H1 (cell line): Measurements from ENCODE around the gene DNAH8. TPM values are rescaled to one million over a fixed set of nuclear protein-coding genes. Genes with fewer than 3 reads are reported as not detected.

Experiments
- CTCF ChIA-PET: fragments of 300-600 bp; sonication (Branson Sonifier 250); formaldehyde crosslinking; loops from one replicate; lab custom pipeline; 2021; ENCODE audit not compliant: partially characterized antibody; lab: Charles Lee
- POLR2A ChIA-PET: fragments of 300-600 bp; sonication (Branson Sonifier 250); formaldehyde crosslinking; loops from one replicate; lab custom pipeline; 2021; ENCODE audit warnings: inconsistent platforms; ENCODE audit not compliant: partially characterized antibody; lab: Charles Lee
- DNase-seq, 2 experiments: peaks; one replicate each; pipeline versions ENCODE4 v3.0.0 to v3.0.0-alpha.2; 2010 to 2022; ENCODE audit warnings: low spot score in 2 of 2, low read depth in 1 of 2, mixed read lengths in 1 of 2
- FAIRE-seq: peaks from 2 replicates; lab custom pipeline; 2011; peaks lifted over from hg19 to GRCh38; lab: Jason Lieb, UNC
- H2AFZ ChIP-seq: 2 replicates; pipeline ENCODE4 v1.8.1; 2012; ENCODE audit warnings: low read length, inconsistent platforms
- H2AK5ac ChIP-seq: 2 replicates; pipeline ENCODE4 v1.6.1; 2013; ENCODE audit warnings: low read depth, low read length
- H2BK120ac ChIP-seq: replicated peaks from 2 replicates; pipeline ENCODE3; 2013; ENCODE audit warnings: low read depth, low read length, inconsistent platforms
- H2BK12ac ChIP-seq: 2 replicates; pipeline ENCODE4 v1.6.1; 2013; ENCODE audit warnings: low read depth, low read length
- H2BK15ac ChIP-seq: 2 replicates; pipeline ENCODE4 v1.6.1; 2013; ENCODE audit warnings: low read length
- H2BK20ac ChIP-seq: 2 replicates; pipeline ENCODE4 v1.6.1; 2013; ENCODE audit warnings: low read length
- H2BK5ac ChIP-seq: 2 replicates; pipeline ENCODE4 v1.6.1; 2013; ENCODE audit warnings: low read depth, low read length
- H3K14ac ChIP-seq: 2 replicates; pipeline ENCODE4 v1.6.1; 2013; ENCODE audit warnings: inconsistent platforms; ENCODE audit not compliant: insufficient read length
- H3K18ac ChIP-seq: 2 replicates; pipeline ENCODE4 v1.6.1; 2013; ENCODE audit warnings: low read length; ENCODE audit errors: extremely low read depth
- H3K23ac ChIP-seq: 2 replicates; pipeline ENCODE4 v1.6.1; 2013; ENCODE audit warnings: inconsistent platforms; ENCODE audit not compliant: insufficient read length
- H3K23me2 ChIP-seq: 2 replicates; pipeline ENCODE4 v1.6.1; 2013; ENCODE audit warnings: low read depth, low read length
- H3K27ac ChIP-seq: 2 replicates; pipeline ENCODE4 v1.6.1; 2011; ENCODE audit warnings: low read depth, low read length, inconsistent platforms
- H3K27me3 ChIP-seq, 4 experiments: replicated peaks in 1 of 4; 1 replicate in 1 of 4; 2 replicates in 3 of 4; pipeline versions ENCODE4 v1.6.1 to v1.8.1; 2011 to 2013; ENCODE audit warnings: low read length in 3 of 4, mild to moderate bottlenecking in 3 of 4, inconsistent platforms in 2 of 4, mixed read lengths in 2 of 4, moderate library complexity in 1 of 4; ENCODE audit not compliant: control insufficient read depth in 3 of 4, insufficient read depth in 3 of 4; ENCODE audit errors: extremely low read depth in 1 of 4
- H3K36me3 ChIP-seq, 4 experiments: 2 replicates each; pipeline versions ENCODE4 v1.6.1 to v1.8.1; 2011 to 2013; ENCODE audit warnings: mild to moderate bottlenecking in 4 of 4, low read length in 3 of 4, moderate library complexity in 2 of 4, control low read depth in 1 of 4, inconsistent platforms in 1 of 4; ENCODE audit not compliant: insufficient read depth in 4 of 4, control insufficient read depth in 2 of 4
- H3K4ac ChIP-seq: replicated peaks from 2 replicates; pipeline ENCODE3; 2013; ENCODE audit warnings: low read length, low read depth, mixed read lengths, inconsistent platforms; ENCODE audit not compliant: insufficient read length
- H3K4me1 ChIP-seq, 4 experiments: replicated peaks in 1 of 4; 1 replicate in 1 of 4; 2 replicates in 3 of 4; pipeline versions ENCODE4 v1.6.1 to v1.8.1; 2011 to 2013; ENCODE audit warnings: low read length in 3 of 4, inconsistent platforms in 2 of 4, mixed read lengths in 1 of 4; ENCODE audit not compliant: insufficient read depth in 4 of 4, control insufficient read depth in 3 of 4
- H3K4me2 ChIP-seq, 2 experiments: 2 replicates each; pipeline versions ENCODE4 v1.6.1 to v1.8.1; 2011 to 2013; ENCODE audit warnings: low read depth in 2 of 2, low read length in 2 of 2, control low read depth in 1 of 2, inconsistent platforms in 1 of 2, mild to moderate bottlenecking in 1 of 2; ENCODE audit not compliant: insufficient read depth in 1 of 2
- H3K4me3 ChIP-seq, 4 experiments: fragments of 200-600, 300-600 bp in 1 of 4; sonication (generic), shearing (Covaris generic), sonication (Bioruptor Twin) in 1 of 4; 2 replicates each; pipeline versions ENCODE4 v1.5.1 to v1.8.1; 2011 to 2016; ENCODE audit warnings: low read length in 4 of 4, low read depth in 3 of 4, control low read depth in 2 of 4, inconsistent platforms in 2 of 4, mild to moderate bottlenecking in 2 of 4, mixed read lengths in 1 of 4, moderate library complexity in 1 of 4; ENCODE audit not compliant: insufficient read depth in 2 of 4; ENCODE audit errors: extremely low read depth in 1 of 4
- H3K56ac ChIP-seq: replicated peaks from 2 replicates; pipeline ENCODE3; 2013; ENCODE audit warnings: low read depth, mild to moderate bottlenecking, mixed read lengths, low read length, inconsistent platforms; ENCODE audit not compliant: insufficient read length
- H3K79me1 ChIP-seq: 2 replicates; pipeline ENCODE4 v1.6.1; 2013; ENCODE audit warnings: low read depth, low read length, control low read depth
- H3K79me2 ChIP-seq, 2 experiments: 2 replicates each; pipeline versions ENCODE4 v1.6.1 to v1.8.1; 2012 to 2013; ENCODE audit warnings: low read length in 2 of 2, mild to moderate bottlenecking in 2 of 2, inconsistent platforms in 1 of 2; ENCODE audit not compliant: insufficient read depth in 2 of 2, control insufficient read depth in 1 of 2
- H3K9ac ChIP-seq, 4 experiments: replicated peaks in 1 of 4; 1 replicate in 1 of 4; 2 replicates in 3 of 4; pipeline versions ENCODE4 v1.6.1 to v1.8.1; 2011 to 2013; ENCODE audit warnings: low read depth in 3 of 4, low read length in 3 of 4, control low read depth in 2 of 4, mild to moderate bottlenecking in 2 of 4, moderate library complexity in 2 of 4, inconsistent platforms in 1 of 4; ENCODE audit errors: extremely low read depth in 1 of 4
- H3K9me3 ChIP-seq, 2 experiments: 2 replicates each; pipeline versions ENCODE4 v1.6.1 to v1.8.1; 2012 to 2013; ENCODE audit warnings: mild to moderate bottlenecking in 2 of 2, moderate library complexity in 2 of 2, control low read depth in 1 of 2, inconsistent platforms in 1 of 2, low read depth in 1 of 2, low read length in 1 of 2, mixed read lengths in 1 of 2; ENCODE audit not compliant: insufficient read depth in 2 of 2
- H4K20me1 ChIP-seq, 2 experiments: replicated peaks in 1 of 2; 2 replicates each; pipeline versions ENCODE3 to v1.8.1; 2011 to 2013; ENCODE audit warnings: inconsistent platforms in 2 of 2, low read length in 2 of 2, mild to moderate bottlenecking in 1 of 2; ENCODE audit not compliant: insufficient read depth in 2 of 2, control insufficient read depth in 1 of 2
- H4K5ac ChIP-seq: 2 replicates; pipeline ENCODE4 v1.6.1; 2013; ENCODE audit warnings: low read length, low read depth, mixed read lengths, inconsistent platforms; ENCODE audit not compliant: insufficient read length
- H4K8ac ChIP-seq: 2 replicates; pipeline ENCODE4 v1.8.0; 2013; ENCODE audit warnings: mild to moderate bottlenecking, moderate library complexity, low read length, inconsistent platforms; ENCODE audit not compliant: insufficient read depth; ENCODE audit errors: extremely low read depth
- H4K91ac ChIP-seq: replicated peaks from 2 replicates; pipeline ENCODE3; 2013; ENCODE audit warnings: low read length, mixed read lengths, inconsistent platforms; ENCODE audit not compliant: insufficient read length
- POLR2A ChIP-seq, 2 experiments: IDR thresholded peaks; 1 replicate in 1 of 2; 2 replicates in 1 of 2; pipeline ENCODE4 v1.6.1; 2011; ENCODE audit warnings: low read depth in 2 of 2, low read length in 2 of 2, mild to moderate bottlenecking in 2 of 2; ENCODE audit errors: control extremely low read depth in 1 of 2
- SP2 ChIP-seq: IDR thresholded peaks from 2 replicates; pipeline ENCODE4 v1.6.1; 2012; ENCODE audit warnings: mild to moderate bottlenecking, low read length, inconsistent platforms
- WGBS, 2 experiments: shearing (Covaris generic) in 1 of 2; methylation state at CpG; one replicate each; pipeline versions ENCODE4 v1.1.6 to v1.1.7; 2013 to 2015; ENCODE audit warnings: low lambda C conversion rate in 2 of 2, mixed read lengths in 2 of 2, inconsistent platforms in 1 of 2, low coverage in 1 of 2, missing lambda C conversion rate in 1 of 2; ENCODE audit not compliant: insufficient replicate concordance in 2 of 2, insufficient coverage in 1 of 2, insufficient read length in 1 of 2; ENCODE audit errors: extremely low coverage in 1 of 2, missing lambda C conversion rate in 1 of 2; 5-methylcytosine and 5-hydroxymethylcytosine counted together
- polyA plus RNA-seq, 7 experiments: library from polyadenylated mRNA; depleted of rRNA in 3 of 7; stranded (reverse) in 5 of 7; unstranded in 2 of 7; fragments of >200 nt in 5 of 7; fragments of 200-250 nt in 2 of 7; gene quantifications; 1 replicate in 5 of 7; 2 replicates in 1 of 7; 4 replicates in 1 of 7; pipeline versions ENCODE4 v1.2.1 to v1.2.3, GENCODE V29; 2011 to 2013; ENCODE audit warnings: missing spikeins in 2 of 7, mixed read lengths in 2 of 7
- total RNA-seq: library from RNA; stranded (reverse); fragmentation: NEBNext Ultra II Directional; extraction: Animal tissue kit (Norgen Biotek cat#: 25700); gene quantifications from 2 replicates; pipeline ENCODE4 v1.2.1, GENCODE V29; 2021

Gene DNAH8
- total and polyA plus RNA-seq, 2 of the 8 experiments (the other 6 are each of a cell fraction or from before 2014, with no cell fraction given) = under 0.01 TPM; not detected in 1

DNA sequence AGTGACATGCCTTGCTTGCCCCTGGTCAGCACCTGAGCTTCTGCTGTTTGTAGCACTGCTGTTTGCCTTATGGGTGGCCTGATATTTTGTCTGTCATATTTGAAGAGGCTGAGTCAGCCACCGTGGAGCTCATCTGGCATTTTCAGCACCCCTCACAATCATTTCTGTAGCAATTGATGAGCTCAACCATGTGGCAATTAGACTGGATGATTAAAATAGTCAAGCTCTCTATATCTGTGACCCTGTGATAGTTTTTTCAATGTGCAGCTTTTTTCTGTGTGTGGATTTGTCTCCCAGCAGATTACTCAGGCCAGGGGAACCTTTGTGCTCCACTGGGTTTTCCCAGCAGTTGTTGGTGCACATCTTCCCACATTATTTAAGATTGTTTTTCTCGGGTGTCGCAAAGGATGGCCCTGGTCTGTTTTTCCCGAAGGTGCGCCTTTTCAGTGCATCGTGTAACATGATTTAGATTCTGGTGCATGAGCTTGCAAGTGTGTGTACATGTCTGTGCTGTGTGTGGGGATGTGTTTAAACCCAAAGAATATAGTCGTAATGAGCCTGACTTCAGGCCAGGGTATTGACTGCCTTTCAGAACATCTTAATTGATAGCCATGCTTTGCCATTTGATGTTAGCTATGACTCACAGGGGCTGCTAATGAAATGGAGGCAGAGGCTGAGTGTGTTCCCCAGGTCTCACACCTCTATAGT lies 301.9 kb downstream of the DNAH8 start:
- H3K4ac ChIP-seq = no peak overlapping the region
- H3K36me3 ChIP-seq = no peaks in the 10 kb centered on the region
- no peaks in the 10 kb centered on the region for H3K9me3 ChIP-seq
- H3K4me1 ChIP-seq = no peaks in the 10 kb centered on the region
- H3K18ac ChIP-seq = no peak overlapping the region
- H2BK120ac ChIP-seq = no peak overlapping the region
- H3K27ac ChIP-seq = no peak overlapping the region
- no peak overlapping the region for H2BK5ac ChIP-seq
- H2BK12ac ChIP-seq = no peak overlapping the region
- H3K56ac ChIP-seq = no peak overlapping the region
- no peak overlapping the region for H4K91ac ChIP-seq
- no peak for FAIRE-seq
- H2AK5ac ChIP-seq = no peak overlapping the region
- H3K4me2 ChIP-seq = no peak overlapping the region
- no peak for DNase-seq
- WGBS, 2 experiments = 95% methylated on average over 7 of the region's 7 CpGs; no CpG with 5 or more reads in 1 of the 2 experiments
- no peak overlapping the region for H3K4me3 ChIP-seq
- no peaks in the 10 kb centered on the region for H3K79me2 ChIP-seq
- no peak overlapping the region for H2BK15ac ChIP-seq
- no peak overlapping the region for H2BK20ac ChIP-seq
- H3K9ac ChIP-seq = no peak overlapping the region
- H3K79me1 ChIP-seq = no peaks in the 10 kb centered on the region
- no peak overlapping the region for H2AFZ ChIP-seq
- no peak overlapping the region for H4K8ac ChIP-seq
- TF ChIP-seq SP2 (no peak), POLR2A (IDR thresholded peaks at IDR 0.05; ENCODE audit: control extremely low read depth in 1 of 2, low read depth in 2 of 2, low read length in 2 of 2) (no peak)
- no peaks in the 10 kb centered on the region for H4K20me1 ChIP-seq
- no peaks in the 10 kb centered on the region; a peak in 2 of 7 replicates for H3K27me3 ChIP-seq
- H3K23me2 ChIP-seq = peaks cover 2% of the 10 kb centered on the region; the same call in 1 of the 2 replicates
- no peak overlapping the region for H4K5ac ChIP-seq
- ChIA-PET POLR2A (no interaction called here), CTCF (interaction anchor here (0.6 to 2.5 kb wide), 17 partner anchors 9 to 304 kb away, joined by 3 to 22 read pairs (median 4); no protein-coding TSS in a partner anchor)
- H3K23ac ChIP-seq = no peak overlapping the region
- no peak overlapping the region for H3K14ac ChIP-seq
